Measurements from ENCODE around the gene USP10.

DNA sequence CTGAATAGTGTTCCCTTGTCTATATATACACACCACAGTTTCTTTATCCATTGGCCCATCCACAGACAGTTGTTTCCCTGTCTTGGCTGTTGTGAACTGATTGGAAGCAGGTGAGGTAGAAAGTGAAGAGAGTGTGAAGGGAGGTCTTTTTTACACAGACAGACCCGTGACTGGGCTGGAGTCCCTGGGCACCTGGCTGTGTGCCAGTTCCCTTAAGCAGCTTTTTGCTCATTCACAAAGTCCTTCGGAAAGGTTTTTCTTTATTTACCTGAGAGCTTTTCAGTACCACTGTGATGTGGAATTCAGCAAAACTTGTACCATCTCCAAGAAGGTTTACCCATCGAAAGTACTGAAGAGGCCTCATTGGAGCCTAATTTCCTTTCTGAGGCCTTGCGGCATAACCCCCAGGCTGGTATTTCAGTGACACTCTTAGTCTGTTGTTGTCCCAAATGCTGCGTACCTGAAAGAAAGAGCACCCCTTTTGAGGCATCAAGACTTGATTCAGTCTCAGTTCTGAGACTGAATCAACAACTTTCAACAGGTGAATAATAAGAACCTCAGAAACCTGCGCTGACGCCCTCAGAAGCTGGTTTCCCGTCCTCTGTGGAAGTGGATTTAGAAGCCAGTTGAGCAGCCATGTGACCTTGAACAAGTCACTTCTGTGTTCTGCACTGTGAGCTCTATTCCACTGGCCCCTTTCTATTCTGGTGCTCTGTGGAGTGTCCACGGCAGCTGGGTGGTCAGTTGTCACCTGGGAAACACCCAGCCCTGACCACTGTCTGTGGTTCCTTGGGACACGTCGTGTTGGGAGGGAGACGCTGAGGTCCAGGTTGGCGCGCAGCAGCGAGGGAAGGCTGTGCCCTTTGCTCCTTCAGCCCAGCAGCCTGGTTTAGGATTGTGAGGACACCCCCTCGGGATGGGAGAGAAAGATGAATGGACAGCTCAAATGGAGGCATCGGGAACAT is 66.1 kb downstream of the USP10 start:
- TF ChIP-seq POLR2A (IDR thresholded peaks at IDR 0.05) = no peak
- TF ChIP-seq, protein P1, sequence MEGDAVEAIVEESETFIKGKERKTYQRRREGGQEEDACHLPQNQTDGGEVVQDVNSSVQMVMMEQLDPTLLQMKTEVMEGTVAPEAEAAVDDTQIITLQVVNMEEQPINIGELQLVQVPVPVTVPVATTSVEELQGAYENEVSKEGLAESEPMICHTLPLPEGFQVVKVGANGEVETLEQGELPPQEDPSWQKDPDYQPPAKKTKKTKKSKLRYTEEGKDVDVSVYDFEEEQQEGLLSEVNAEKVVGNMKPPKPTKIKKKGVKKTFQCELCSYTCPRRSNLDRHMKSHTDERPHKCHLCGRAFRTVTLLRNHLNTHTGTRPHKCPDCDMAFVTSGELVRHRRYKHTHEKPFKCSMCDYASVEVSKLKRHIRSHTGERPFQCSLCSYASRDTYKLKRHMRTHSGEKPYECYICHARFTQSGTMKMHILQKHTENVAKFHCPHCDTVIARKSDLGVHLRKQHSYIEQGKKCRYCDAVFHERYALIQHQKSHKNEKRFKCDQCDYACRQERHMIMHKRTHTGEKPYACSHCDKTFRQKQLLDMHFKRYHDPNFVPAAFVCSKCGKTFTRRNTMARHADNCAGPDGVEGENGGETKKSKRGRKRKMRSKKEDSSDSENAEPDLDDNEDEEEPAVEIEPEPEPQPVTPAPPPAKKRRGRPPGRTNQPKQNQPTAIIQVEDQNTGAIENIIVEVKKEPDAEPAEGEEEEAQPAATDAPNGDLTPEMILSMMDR (IDR thresholded peaks at IDR 0.05 in 4 of 5, conservative IDR thresholded peaks at IDR 0.05 in 1 of 5) = no peak
